Measurements from ENCODE around the gene MMP24. TPM values are rescaled to one million over a fixed set of nuclear protein-coding genes. Genes with fewer than 3 reads are reported as not detected.

The MMP24 gene
- total RNA-seq, 2 donors from 2014 or later, result 0.15 to 0.50 TPM

DNA sequence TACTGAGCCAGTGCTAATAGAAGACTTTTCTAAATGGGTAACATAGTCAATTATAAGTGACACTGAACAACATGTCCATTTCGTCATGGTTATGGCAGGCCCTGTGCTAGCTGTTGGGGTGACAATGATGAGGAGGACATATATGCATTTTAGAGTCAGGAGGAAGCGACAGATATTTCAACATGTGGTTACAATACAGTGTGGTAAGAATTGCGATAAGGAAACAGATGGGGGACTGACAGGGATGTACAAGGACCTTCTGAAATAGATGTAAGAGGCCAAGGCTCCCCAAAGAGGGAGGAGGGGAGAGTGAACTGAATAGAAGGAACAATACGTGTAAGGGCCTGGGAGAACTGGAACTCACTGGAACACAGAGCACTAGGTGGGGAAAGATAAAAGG lies 11.7 kb downstream of the MMP24 start:
- no peak overlapping the region for H3K27ac ChIP-seq
- no peak overlapping the region for H3K4me3 ChIP-seq
- no peak for DNase-seq
- intact Hi-C loops (cut with DNase I), result no loop called here
- H3K4me1 ChIP-seq, result no peaks in the 10 kb centered on the region
- no peaks in the 10 kb centered on the region for H3K36me3 ChIP-seq
- H3K27me3 ChIP-seq, result no peaks in the 10 kb centered on the region
- H3K9ac ChIP-seq (ENCODE audit: low read depth in 2 of 2, low read length in 2 of 2), result no peak overlapping the region
- TF ChIP-seq, protein P1, sequence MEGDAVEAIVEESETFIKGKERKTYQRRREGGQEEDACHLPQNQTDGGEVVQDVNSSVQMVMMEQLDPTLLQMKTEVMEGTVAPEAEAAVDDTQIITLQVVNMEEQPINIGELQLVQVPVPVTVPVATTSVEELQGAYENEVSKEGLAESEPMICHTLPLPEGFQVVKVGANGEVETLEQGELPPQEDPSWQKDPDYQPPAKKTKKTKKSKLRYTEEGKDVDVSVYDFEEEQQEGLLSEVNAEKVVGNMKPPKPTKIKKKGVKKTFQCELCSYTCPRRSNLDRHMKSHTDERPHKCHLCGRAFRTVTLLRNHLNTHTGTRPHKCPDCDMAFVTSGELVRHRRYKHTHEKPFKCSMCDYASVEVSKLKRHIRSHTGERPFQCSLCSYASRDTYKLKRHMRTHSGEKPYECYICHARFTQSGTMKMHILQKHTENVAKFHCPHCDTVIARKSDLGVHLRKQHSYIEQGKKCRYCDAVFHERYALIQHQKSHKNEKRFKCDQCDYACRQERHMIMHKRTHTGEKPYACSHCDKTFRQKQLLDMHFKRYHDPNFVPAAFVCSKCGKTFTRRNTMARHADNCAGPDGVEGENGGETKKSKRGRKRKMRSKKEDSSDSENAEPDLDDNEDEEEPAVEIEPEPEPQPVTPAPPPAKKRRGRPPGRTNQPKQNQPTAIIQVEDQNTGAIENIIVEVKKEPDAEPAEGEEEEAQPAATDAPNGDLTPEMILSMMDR (IDR thresholded peaks at IDR 0.05), result no peak
- H3K9me3 ChIP-seq, result no peaks in the 10 kb centered on the region

DNA sequence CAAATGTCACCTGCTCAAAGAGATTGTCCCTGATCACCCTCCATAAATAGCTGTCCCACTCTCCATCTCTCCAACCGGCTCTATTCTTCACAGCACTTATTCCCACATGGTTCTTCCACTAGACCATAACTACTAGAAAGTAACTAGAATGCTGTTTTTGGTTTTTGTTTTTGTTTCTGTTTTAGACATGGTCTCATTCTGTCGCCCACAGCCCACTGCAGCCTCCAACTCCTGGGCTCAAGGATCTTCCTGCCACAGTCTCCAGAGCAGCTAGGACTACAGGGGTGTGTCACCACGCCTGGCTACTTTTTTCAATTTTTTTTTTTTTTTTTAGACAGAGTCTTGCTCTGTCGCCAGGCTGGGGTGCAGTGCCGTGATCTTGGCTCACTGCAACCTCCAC lies 12.2 kb downstream of the MMP24 start:
- H3K4me3 ChIP-seq, result no peak overlapping the region
- H3K9ac ChIP-seq (ENCODE audit: low read depth in 2 of 2, low read length in 2 of 2), result no peak overlapping the region
- intact Hi-C loops (cut with DNase I), result no loop called here
- H3K27ac ChIP-seq, result no peak overlapping the region
- no peaks in the 10 kb centered on the region for H3K27me3 ChIP-seq
- H3K9me3 ChIP-seq, result no peaks in the 10 kb centered on the region
- no peaks in the 10 kb centered on the region for H3K36me3 ChIP-seq
- no peak for DNase-seq
- no peaks in the 10 kb centered on the region for H3K4me1 ChIP-seq
- TF ChIP-seq, protein P1 (IDR thresholded peaks at IDR 0.05), result no peak

DNA sequence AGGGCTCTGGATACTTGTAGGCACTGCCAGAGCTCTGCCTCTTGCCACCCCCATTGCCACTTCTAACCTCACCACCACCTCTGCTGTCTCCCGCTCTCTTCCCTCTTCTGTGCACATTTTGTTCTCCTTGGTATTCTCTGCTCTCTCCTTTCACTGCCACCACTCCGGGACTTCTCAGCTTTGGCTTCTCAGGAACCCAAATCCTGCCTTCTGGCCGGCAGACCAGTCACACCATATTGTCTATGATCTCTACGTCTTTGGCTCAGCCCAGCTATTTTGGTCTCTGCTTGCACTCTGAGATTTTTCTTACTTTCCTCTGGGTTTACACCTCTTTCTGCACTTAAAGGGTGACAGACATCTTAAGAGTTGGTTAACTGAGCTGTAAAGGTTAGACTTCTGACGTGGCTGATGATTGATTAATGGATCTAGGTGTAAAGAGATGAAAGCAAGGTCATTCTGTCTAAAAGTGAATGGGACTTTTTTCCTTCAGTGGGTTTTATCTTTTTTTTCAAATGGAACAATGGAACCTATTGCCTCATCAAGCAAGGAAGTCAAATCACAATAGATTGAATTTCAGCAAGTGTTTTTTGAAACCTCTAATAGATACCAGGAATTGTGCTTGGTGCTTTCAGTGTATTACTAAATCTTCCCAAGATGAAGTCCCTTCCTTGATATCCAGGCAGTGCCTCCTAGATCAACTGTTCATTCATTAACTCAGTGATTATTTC lies 13.8 kb downstream of the MMP24 start:
- no peak for DNase-seq
- Histone ChIP-seq H3K27me3 (no peaks in the 10 kb centered on the region), H3K9ac (ENCODE audit: low read depth in 2 of 2, low read length in 2 of 2) (no peak overlapping the region), H3K27ac (no peak overlapping the region), H3K4me3 (no peak overlapping the region), H3K9me3 (no peaks in the 10 kb centered on the region), H3K4me1 (no peaks in the 10 kb centered on the region), H3K36me3 (no peaks in the 10 kb centered on the region)
- TF ChIP-seq, protein P1 (IDR thresholded peaks at IDR 0.05), result no peak
- intact Hi-C loops (cut with DNase I), result no loop called here

DNA sequence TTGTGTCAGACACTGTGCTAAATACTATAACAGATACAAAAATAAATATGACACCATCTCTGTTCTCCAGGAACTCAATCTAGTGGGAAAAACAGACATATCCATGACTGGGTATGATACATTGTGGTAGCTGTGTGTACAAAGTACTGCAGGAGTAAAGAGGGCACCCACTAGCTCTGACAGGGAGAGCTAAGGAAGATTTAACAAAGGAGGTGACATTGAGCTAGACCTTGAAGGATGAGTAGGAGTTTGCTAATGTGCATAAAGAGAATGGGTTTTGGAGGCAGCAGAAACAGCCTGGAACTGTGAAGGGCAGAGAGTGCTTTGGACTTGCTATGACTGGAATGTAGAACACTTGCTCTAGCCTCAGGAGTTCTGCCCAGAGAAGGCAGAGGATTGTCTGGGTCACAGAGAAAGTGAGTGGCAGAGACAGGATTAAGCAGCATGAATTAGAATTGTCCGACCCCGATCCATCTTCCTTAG lies 14.4 kb downstream of the MMP24 start:
- TF ChIP-seq, protein P1 (IDR thresholded peaks at IDR 0.05), result no peak
- no peak overlapping the region for H3K27ac ChIP-seq

DNA sequence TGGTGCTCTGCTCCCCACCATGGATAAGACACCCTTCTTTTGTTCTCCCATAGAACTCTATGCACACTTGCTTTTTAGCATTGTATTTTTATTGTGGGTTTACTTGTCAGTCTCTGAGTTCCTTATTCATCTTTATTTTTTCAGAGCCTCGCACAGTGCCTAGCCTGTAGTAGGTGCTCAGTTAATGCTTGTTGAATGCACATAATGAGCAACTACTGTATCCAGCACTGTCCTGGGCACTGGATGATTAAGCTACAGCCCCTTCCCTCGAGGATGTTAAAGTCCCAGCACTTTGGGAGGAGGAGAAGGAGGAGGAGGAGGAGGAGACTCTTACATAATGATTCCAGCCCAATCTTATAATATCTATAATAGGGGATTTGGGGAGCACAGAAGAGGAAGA lies 16.8 kb downstream of the MMP24 start:
- no peaks in the 10 kb centered on the region for H3K27me3 ChIP-seq
- intact Hi-C loops (cut with DNase I), result no loop called here
- H3K9me3 ChIP-seq, result no peaks in the 10 kb centered on the region
- no peak overlapping the region for H3K4me3 ChIP-seq
- H3K4me1 ChIP-seq, result no peaks in the 10 kb centered on the region
- DNase-seq, result no peak
- no peak overlapping the region for H3K9ac ChIP-seq (ENCODE audit: low read depth in 2 of 2, low read length in 2 of 2)
- H3K36me3 ChIP-seq, result no peaks in the 10 kb centered on the region
- TF ChIP-seq, protein P1 (IDR thresholded peaks at IDR 0.05), result no peak
- H3K27ac ChIP-seq, result no peak overlapping the region

More for the DNA sequence above, 14.4 kb downstream of the MMP24 start:
- no peaks in the 10 kb centered on the region for H3K27me3 ChIP-seq
- no peaks in the 10 kb centered on the region for H3K36me3 ChIP-seq
- H3K4me1 ChIP-seq, result no peaks in the 10 kb centered on the region
- no peak overlapping the region for H3K4me3 ChIP-seq
- intact Hi-C loops (cut with DNase I), result no loop called here
- no peaks in the 10 kb centered on the region for H3K9me3 ChIP-seq
- DNase-seq, result no peak
- no peak overlapping the region for H3K9ac ChIP-seq (ENCODE audit: low read depth in 2 of 2, low read length in 2 of 2)
